GM12874 (cell line): Measurements from ENCODE around the gene VPS54.

Experiments
- CTCF ChIP-seq: IDR thresholded peaks from 2 replicates; pipeline ENCODE4 v1.5.1; 2011; ENCODE audit warnings: low read depth, mild to moderate bottlenecking, control low read depth, low read length, moderate library complexity; ENCODE audit not compliant: insufficient read depth

VPS54 gene

DNA sequence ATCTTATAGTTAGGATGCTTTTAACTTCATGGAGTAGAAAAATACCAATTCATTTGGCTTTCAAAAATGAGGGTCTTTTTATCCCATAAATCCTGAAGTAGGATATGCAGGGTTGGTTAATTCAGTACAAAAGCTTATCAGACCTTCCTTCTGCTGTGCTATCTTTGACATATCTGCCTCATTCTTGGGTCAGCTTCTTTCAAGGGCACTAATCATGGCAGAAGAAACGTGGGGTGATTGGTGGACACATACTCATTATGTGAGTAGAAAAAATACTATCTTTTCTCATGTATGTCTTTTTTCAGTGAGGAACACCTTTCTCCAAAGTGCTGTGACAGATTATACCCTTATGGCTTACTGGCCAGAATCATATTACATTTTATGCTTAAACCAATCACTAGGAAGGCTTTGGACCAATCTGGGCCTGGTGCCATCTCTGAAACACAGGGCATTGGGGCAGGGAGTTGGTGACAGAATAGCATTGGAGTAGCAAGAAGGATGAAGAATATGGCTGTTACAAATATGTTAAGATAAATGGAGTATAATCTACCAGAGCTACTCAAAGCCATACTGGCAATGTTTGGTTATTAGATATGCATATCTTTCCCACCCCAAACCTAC is 167.4 kb downstream of the VPS54 start:
- no peak for TF ChIP-seq CTCF

- no peak for TF ChIP-seq CTCF
These were observed 168.6 kb downstream of the VPS54 start for GRCh38 chr2:63850649-63851048.

DNA sequence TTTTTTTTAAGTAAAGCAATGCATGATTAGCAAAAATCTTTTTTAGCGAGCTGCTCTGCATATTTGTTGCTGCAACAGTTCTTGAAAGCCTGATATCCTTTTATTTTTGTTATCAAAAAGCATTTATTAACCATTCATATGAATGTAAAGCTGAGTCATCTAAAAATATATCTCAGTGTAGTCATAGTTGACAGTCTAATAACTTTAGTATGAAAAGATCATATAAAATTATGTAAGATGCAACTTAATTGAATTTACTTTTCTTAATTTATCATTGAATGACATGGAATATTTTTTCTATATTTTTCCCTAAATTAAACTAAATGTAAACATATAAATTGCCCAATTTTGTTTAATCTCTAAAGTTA is 169.0 kb downstream of the VPS54 start:
- TF ChIP-seq CTCF, result no peak

DNA sequence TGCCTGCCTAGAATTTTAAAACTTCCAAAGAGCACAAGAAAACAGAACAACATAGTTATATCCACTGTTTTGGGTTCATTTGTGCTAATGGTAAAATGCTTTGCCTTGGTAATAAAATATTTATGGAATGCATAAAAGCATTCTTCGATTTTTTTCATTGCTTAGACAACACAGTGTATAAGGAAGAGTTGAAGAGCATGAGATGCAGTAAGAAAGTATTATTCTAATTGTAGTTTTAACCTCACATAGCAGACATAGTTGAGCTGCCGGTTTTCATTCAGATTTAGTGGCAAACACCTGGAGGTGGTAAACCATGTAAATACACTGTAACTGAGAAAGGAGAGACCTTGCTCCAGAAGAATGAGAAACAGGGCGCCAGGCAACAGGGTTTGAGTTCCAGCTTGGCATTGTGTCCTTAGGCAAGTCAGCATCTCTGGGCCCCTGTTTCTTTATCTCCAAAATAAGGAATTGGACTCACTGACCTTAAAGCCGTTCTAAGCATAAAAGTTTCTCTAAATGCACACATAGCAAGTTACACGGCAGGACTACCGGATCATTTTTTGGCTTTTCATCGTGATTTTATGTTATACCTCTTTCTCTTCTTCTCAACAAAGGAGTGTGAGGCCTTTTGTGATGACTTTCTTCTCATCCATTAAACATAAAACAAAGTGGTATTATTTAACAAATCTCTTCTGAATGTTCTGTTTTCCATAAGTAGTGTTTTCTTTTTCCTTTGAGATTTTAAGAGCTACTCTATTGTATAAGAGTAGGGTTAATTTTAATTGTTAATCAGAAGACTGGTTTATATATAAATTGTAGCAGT is 169.6 kb downstream of the VPS54 start:
- no peak for TF ChIP-seq CTCF

- TF ChIP-seq CTCF, result no peak
These were observed 172.7 kb downstream of the VPS54 start for GRCh38 chr2:63846487-63846886.

- no peak for TF ChIP-seq CTCF
These were observed 173.4 kb downstream of the VPS54 start for GRCh38 chr2:63845866-63846265.

- no peak for TF ChIP-seq CTCF
These were observed 174.6 kb downstream of the VPS54 start for GRCh38 chr2:63844616-63845015.
